H1 (cell line): ENCODE results near the gene UBR2. TPM values are rescaled to one million over a fixed set of nuclear protein-coding genes. Genes with fewer than 3 reads are reported as not detected.

ENCODE experiments used
- CBX5 ChIP-seq: fragments of 300-800, 300-1000 bp; sonication (generic); IDR thresholded peaks from 2 replicates; pipeline ENCODE4 v1.7.1; 2016; ENCODE audit warnings: antibody characterized with exemption, low read length, low read depth
- HDAC6 ChIP-seq: IDR thresholded peaks from one replicate; pipeline ENCODE4 v1.7.1; 2012; ENCODE audit warnings: low read depth, mild to moderate bottlenecking, inconsistent platforms, low read length, moderate library complexity
- JUN ChIP-seq: IDR thresholded peaks from 2 replicates; pipeline ENCODE4 v1.6.1; 2011; ENCODE audit warnings: low read depth, mild to moderate bottlenecking, improper control_type of control experiment, low read length
- KDM5A ChIP-seq: fragments of 200-600 bp; IDR thresholded peaks from 2 replicates; pipeline ENCODE4 v1.7.1; 2012; ENCODE audit warnings: mild to moderate bottlenecking, low read length, inconsistent platforms, mixed read lengths
- PHF8 ChIP-seq: fragments of 200-600 bp; sonication (generic); conservative IDR thresholded peaks from 2 replicates; pipeline ENCODE4 v1.7.1; 2012; ENCODE audit warnings: low read depth, mild to moderate bottlenecking, inconsistent platforms, low read length, moderate library complexity
- SIN3A ChIP-seq, 2 experiments: IDR thresholded peaks in 1 of 2; conservative IDR thresholded peaks in 1 of 2; 2 replicates each; pipeline ENCODE4 v1.6.1; 2011 to 2012; ENCODE audit warnings: low read length in 2 of 2, improper control_type of control experiment in 1 of 2, low read depth in 1 of 2, mild to moderate bottlenecking in 1 of 2
- TAF1 ChIP-seq: IDR thresholded peaks from 2 replicates; pipeline ENCODE4 v1.6.1; 2011; ENCODE audit warnings: mild to moderate bottlenecking, low read depth, low read length
- TBP ChIP-seq: IDR thresholded peaks from 2 replicates; pipeline ENCODE4 v1.6.1; 2011; ENCODE audit warnings: low read depth, low read length, improper control_type of control experiment
- YY1 ChIP-seq: IDR thresholded peaks from 2 replicates; pipeline ENCODE4 v1.6.1; 2011; ENCODE audit warnings: low read depth, mild to moderate bottlenecking, low read length
- polyA plus RNA-seq, 7 experiments: library from polyadenylated mRNA; depleted of rRNA in 3 of 7; stranded (reverse) in 5 of 7; unstranded in 2 of 7; fragments of >200 nt in 5 of 7; fragments of 200-250 nt in 2 of 7; gene quantifications; 1 replicate in 5 of 7; 2 replicates in 1 of 7; 4 replicates in 1 of 7; pipeline versions ENCODE4 v1.2.1 to v1.2.3, GENCODE V29; 2011 to 2013; ENCODE audit warnings: missing spikeins in 2 of 7, mixed read lengths in 2 of 7
- total RNA-seq: library from RNA; stranded (reverse); fragmentation: NEBNext Ultra II Directional; extraction: Animal tissue kit (Norgen Biotek cat#: 25700); gene quantifications from 2 replicates; pipeline ENCODE4 v1.2.1, GENCODE V29; 2021
- TF ChIP-seq, protein P1 (sequence below): IDR thresholded peaks from 2 replicates; pipeline ENCODE4 v1.6.1; 2012; ENCODE audit warnings: low read length, inconsistent platforms
- TF ChIP-seq, protein P2 (sequence below): IDR thresholded peaks from 2 replicates; pipeline ENCODE4 v1.6.1; 2012; ENCODE audit warnings: inconsistent platforms

The UBR2 gene
- total and polyA plus RNA-seq, 2 of the 8 experiments (the other 6 are each of a cell fraction or from before 2014, with no cell fraction given) = 6.5 to 19.5 TPM

DNA sequence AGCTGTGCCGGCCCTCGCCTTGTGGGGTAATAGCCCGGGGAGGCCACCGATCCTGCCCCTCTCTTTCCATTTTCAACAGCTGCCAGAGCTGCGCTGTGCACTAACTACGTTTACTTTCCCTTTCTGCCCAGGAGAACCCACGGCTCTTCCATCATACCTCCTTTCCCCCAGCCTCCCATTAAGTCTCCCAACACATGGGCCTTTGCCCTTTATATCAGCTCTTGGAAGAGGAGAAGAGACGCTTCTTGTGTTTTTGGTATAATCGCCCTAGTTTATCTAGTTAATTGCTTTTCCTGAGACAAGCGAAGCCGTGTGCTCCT, 637 bp downstream of the UBR2 start (continued):
- TF ChIP-seq, protein P1, sequence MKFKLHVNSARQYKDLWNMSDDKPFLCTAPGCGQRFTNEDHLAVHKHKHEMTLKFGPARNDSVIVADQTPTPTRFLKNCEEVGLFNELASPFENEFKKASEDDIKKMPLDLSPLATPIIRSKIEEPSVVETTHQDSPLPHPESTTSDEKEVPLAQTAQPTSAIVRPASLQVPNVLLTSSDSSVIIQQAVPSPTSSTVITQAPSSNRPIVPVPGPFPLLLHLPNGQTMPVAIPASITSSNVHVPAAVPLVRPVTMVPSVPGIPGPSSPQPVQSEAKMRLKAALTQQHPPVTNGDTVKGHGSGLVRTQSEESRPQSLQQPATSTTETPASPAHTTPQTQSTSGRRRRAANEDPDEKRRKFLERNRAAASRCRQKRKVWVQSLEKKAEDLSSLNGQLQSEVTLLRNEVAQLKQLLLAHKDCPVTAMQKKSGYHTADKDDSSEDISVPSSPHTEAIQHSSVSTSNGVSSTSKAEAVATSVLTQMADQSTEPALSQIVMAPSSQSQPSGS = no peak
- TF ChIP-seq SIN3A (conservative IDR thresholded peaks at IDR 0.05 in 1 of 2, IDR thresholded peaks at IDR 0.05 in 1 of 2; ENCODE audit: low read depth in 1 of 2, low read length in 2 of 2) (no peak), TBP (no peak), TAF1 (no peak), HDAC6 (no peak), CBX5 (no peak), YY1 (no peak), KDM5A (no peak), PHF8 (no peak), JUN (no peak)
- TF ChIP-seq, protein P2, sequence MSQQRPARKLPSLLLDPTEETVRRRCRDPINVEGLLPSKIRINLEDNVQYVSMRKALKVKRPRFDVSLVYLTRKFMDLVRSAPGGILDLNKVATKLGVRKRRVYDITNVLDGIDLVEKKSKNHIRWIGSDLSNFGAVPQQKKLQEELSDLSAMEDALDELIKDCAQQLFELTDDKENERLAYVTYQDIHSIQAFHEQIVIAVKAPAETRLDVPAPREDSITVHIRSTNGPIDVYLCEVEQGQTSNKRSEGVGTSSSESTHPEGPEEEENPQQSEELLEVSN = no peak
- TF ChIP-seq, all 59 proteins: peak for 0
